T-helper 17 cell (primary cell): ENCODE results near the gene FBXL22. TPM values are rescaled to one million over a fixed set of nuclear protein-coding genes. Genes with fewer than 3 reads are reported as not detected.

Source experiments
- ATAC-seq: fragments of 150-1000 bp; cut with Tn5 transposase; 2 replicates; pipeline ENCODE4 v1.10.0; 2021; ENCODE audit warnings: mild to moderate bottlenecking, moderate library complexity
- DNase-seq, 3 donors: peaks; one replicate each; pipeline versions ENCODE4 v3.0.0 to v3.0.0-alpha.2; 2020 to 2021
- H3K9me3 ChIP-seq: one replicate; pipeline ENCODE4 v1.7.0; 2013; ENCODE audit warnings: low read length, mild to moderate bottlenecking; ENCODE audit not compliant: control insufficient read depth, poor library complexity, severe bottlenecking
- H3K27ac Mint-ChIP-seq: one replicate; pipeline ENCODE4 v1.8.0; 2022; ENCODE audit warnings: mild to moderate bottlenecking, moderate library complexity, mixed read lengths
- H3K27me3 Mint-ChIP-seq: one replicate; pipeline ENCODE4 v1.8.0; 2022; ENCODE audit warnings: mixed read lengths
- H3K36me3 Mint-ChIP-seq: one replicate; pipeline ENCODE4 v1.8.0; 2022; ENCODE audit warnings: low read depth, mixed read lengths
- H3K4me1 Mint-ChIP-seq: one replicate; pipeline ENCODE4 v1.8.0; 2022; ENCODE audit warnings: mild to moderate bottlenecking, mixed read lengths
- H3K4me3 Mint-ChIP-seq: one replicate; pipeline ENCODE4 v1.8.0; 2022; ENCODE audit warnings: mild to moderate bottlenecking, moderate library complexity, mixed read lengths
- total RNA-seq, 4 donors: library from RNA in 2 of 4; stranded (reverse) in 2 of 4; gene quantifications; one replicate each; pipeline ENCODE4 v1.2.3 and lab custom pipeline; 2022 to 2026

The FBXL22 gene
- total RNA-seq, 2 donors from 2014 or later = 0.81 to 1.1 TPM

- no peaks in the 10 kb centered on the region for H3K9me3 ChIP-seq
- H3K4me3 Mint-ChIP-seq = no peak overlapping the region
- no peak for DNase-seq
- no peaks in the 10 kb centered on the region for H3K27me3 Mint-ChIP-seq
- no peak for ATAC-seq
- peak overlapping the region; percentile 73 for H3K27ac Mint-ChIP-seq
- H3K36me3 Mint-ChIP-seq = peaks cover 8% of the 10 kb centered on the region
- peaks cover 15% of the 10 kb centered on the region for H3K4me1 Mint-ChIP-seq
Observed at GRCh38 chr15:63573533-63573932, 23.7 kb upstream of the FBXL22 start.

DNA sequence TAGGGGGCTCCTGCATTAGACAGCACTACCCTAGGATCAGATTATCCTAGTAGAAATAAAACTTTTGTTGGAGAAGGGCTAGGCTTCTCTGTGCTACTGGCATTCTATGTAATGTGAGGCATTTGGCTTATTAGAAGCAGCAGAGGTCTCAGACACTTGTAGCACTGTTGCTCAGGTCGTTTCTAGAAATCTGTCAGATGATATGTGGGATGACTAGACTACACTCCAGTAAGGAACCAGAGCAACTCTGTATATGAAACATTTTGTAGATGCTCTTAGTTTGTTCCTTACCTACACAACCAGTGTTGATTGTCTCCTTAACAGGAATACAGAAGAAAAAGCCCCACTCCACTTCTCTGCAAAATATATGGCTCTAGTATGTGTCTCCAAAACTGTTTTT is 21.9 kb upstream of the FBXL22 start:
- Mint-ChIP-seq H3K27ac (peak overlapping the region; percentile 73), H3K4me3 (no peak overlapping the region), H3K27me3 (no peaks in the 10 kb centered on the region), H3K4me1 (peaks cover 19% of the 10 kb centered on the region), H3K36me3 (peaks cover 11% of the 10 kb centered on the region)
- H3K9me3 ChIP-seq = no peaks in the 10 kb centered on the region
- DNase-seq (no peak), ATAC-seq (peak; percentile 8)

DNA sequence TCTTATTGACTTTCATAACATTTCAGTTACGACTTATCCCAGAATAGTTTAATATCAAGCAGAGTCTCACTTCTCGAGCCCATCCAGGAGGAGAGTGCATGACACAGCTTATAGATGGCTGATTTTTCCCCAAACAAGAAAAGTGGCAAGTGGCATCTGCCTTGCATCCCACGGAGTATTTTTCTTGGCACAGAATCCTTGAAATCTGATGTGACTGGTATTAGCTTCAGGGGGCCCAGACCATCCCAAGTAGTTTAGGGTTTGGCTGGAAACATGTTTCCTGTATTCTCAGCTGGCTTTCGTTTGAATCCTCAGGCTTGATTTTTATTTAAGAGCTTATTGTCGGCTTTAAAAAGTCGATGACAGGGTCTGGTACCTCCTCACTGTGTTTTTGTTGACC is 20.7 kb upstream of the FBXL22 start:
- Mint-ChIP-seq H3K4me1 (peaks cover 18% of the 10 kb centered on the region), H3K36me3 (peaks cover 11% of the 10 kb centered on the region), H3K27me3 (no peaks in the 10 kb centered on the region), H3K27ac (peak overlapping the region; percentile 34), H3K4me3 (no peak overlapping the region)
- no peak for ATAC-seq
- no peak for DNase-seq
- no peaks in the 10 kb centered on the region for H3K9me3 ChIP-seq

DNA sequence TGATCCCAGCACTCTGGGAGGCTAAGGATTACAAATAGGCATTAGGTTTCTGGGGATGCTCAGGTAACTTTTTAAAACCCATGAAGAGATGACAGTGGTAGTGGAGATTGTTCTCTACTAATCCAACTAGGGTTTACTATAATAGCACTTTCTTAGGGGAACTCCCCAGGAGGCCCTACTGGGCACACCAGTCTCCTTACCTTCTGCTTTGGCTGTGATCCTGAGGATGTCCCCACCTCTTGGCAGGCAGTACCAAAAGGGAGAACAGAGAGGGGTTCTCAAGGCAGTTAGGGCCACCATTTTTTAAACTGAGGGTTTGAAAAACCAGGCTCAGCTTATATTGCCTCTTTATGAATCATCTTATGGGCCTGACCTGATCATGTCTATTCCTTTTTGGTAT is 15.0 kb upstream of the FBXL22 start:
- Mint-ChIP-seq H3K4me1 (peaks cover 21% of the 10 kb centered on the region), H3K36me3 (peaks cover 11% of the 10 kb centered on the region), H3K27me3 (no peaks in the 10 kb centered on the region), H3K4me3 (peak overlapping the region; percentile 28), H3K27ac (peak overlapping the region; percentile 37)
- ATAC-seq = peak; percentile 34
- H3K9me3 ChIP-seq = no peaks in the 10 kb centered on the region
- DNase-seq = no peak

DNA sequence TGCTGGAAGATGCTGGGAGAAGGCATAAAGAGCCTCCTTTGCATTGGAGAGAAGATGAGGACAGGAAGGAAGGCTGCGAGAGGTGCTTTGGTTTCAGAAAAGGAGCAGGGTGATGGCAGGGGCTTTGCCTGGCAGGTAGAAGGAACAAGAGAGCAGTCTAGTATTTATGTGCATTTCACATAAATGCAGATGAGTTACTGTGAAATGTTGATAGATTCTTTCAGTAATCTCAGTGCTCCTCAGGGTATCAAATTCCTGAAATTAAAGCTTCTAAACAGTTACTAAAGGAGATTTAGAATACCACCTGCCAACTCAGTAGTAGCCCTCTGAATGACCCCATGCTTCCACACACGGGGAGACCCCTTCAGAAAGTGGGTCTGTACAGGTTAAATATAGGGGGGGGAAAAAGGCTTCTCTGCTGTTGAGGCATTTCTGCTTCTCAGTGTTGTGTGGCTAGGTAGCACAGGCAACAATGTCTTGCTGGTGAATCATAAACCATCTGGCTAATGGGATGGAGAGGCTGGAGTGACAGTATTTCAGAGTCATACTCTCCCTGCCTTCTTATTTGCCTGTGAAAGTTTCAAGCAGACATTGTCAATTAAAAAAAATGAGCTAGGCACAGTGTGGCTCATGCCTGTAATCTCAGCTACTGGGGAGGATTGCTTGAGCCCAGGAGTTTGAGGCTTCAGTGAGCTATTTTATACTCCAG is 14.3 kb upstream of the FBXL22 start:
- Mint-ChIP-seq H3K4me1 (peaks cover 21% of the 10 kb centered on the region), H3K27me3 (no peaks in the 10 kb centered on the region), H3K36me3 (peaks cover 11% of the 10 kb centered on the region), H3K27ac (peak overlapping the region; percentile 37), H3K4me3 (peak overlapping the region; percentile 28)
- DNase-seq (no peak), ATAC-seq (peak; percentile 19)
- H3K9me3 ChIP-seq = no peaks in the 10 kb centered on the region

- Mint-ChIP-seq H3K4me1 (peaks cover 16% of the 10 kb centered on the region), H3K27ac (no peak overlapping the region), H3K4me3 (no peak overlapping the region), H3K36me3 (peaks cover 11% of the 10 kb centered on the region), H3K27me3 (no peaks in the 10 kb centered on the region)
- ATAC-seq = no peak
- no peaks in the 10 kb centered on the region for H3K9me3 ChIP-seq
- no peak for DNase-seq
Observed at GRCh38 chr15:63586790-63587189, 10.4 kb upstream of the FBXL22 start.

- no peak for ATAC-seq
- no peak for DNase-seq
- H3K4me3 Mint-ChIP-seq = no peak overlapping the region
- H3K9me3 ChIP-seq = no peaks in the 10 kb centered on the region
- peaks cover 10% of the 10 kb centered on the region for H3K36me3 Mint-ChIP-seq
- H3K4me1 Mint-ChIP-seq = peaks cover 13% of the 10 kb centered on the region
- H3K27me3 Mint-ChIP-seq = no peaks in the 10 kb centered on the region
- no peak overlapping the region for H3K27ac Mint-ChIP-seq
Observed at GRCh38 chr15:63587527-63587926, 9.7 kb upstream of the FBXL22 start.

GRCh38 chr15:63588826-63589225 is 8.4 kb upstream of the FBXL22 start:
- peaks cover 16% of the 10 kb centered on the region for H3K4me1 Mint-ChIP-seq
- DNase-seq (no peak), ATAC-seq (no peak)
- H3K9me3 ChIP-seq = no peaks in the 10 kb centered on the region
- no peak overlapping the region for H3K4me3 Mint-ChIP-seq
- H3K27me3 Mint-ChIP-seq = no peaks in the 10 kb centered on the region
- peaks cover 8% of the 10 kb centered on the region for H3K36me3 Mint-ChIP-seq
- peak overlapping the region; percentile 21 for H3K27ac Mint-ChIP-seq

- peak overlapping the region; percentile 70 for H3K4me3 Mint-ChIP-seq
- peaks cover 1% of the 10 kb centered on the region for H3K36me3 Mint-ChIP-seq
- no peak for DNase-seq
- H3K27me3 Mint-ChIP-seq = no peaks in the 10 kb centered on the region
- peak; percentile 11 for ATAC-seq
- H3K27ac Mint-ChIP-seq = peak overlapping the region; percentile 91
- peaks cover 43% of the 10 kb centered on the region for H3K4me1 Mint-ChIP-seq
- no peaks in the 10 kb centered on the region for H3K9me3 ChIP-seq
Observed at GRCh38 chr15:63593705-63594671, 3.2 kb upstream of the FBXL22 start.

- Mint-ChIP-seq H3K4me3 (peak overlapping the region; percentile 70), H3K27ac (peak overlapping the region; percentile 91), H3K36me3 (no peaks in the 10 kb centered on the region), H3K27me3 (no peaks in the 10 kb centered on the region), H3K4me1 (peaks cover 46% of the 10 kb centered on the region)
- ATAC-seq (no peak), DNase-seq (no peak)
- no peaks in the 10 kb centered on the region for H3K9me3 ChIP-seq
Observed at GRCh38 chr15:63595065-63595464, 2.1 kb upstream of the FBXL22 start.

DNA sequence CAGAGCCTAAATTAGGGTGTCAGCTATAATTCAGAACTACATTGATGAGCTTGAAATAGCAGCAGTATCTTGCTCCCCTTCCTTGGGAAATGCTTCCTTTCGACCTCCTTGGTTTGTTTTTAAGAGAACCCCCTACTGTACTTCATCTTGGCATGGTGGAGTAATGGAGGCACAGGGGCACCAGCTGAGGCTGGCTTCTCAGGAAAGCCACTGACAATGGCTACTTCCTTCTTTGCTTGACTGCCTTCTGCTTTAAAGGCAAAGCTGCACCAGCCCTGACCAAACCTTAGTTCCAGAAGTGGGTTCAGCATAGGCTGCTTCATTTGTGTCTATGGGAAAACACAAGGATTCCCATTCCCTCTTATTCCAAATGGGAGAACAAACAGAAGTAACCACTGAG is 1.5 kb upstream of the FBXL22 start:
- peak overlapping the region; percentile 70 for H3K4me3 Mint-ChIP-seq
- H3K36me3 Mint-ChIP-seq = no peaks in the 10 kb centered on the region
- no peaks in the 10 kb centered on the region for H3K9me3 ChIP-seq
- ATAC-seq (no peak), DNase-seq (no peak)
- H3K27me3 Mint-ChIP-seq = no peaks in the 10 kb centered on the region
- H3K27ac Mint-ChIP-seq = peak overlapping the region; percentile 91
- peaks cover 47% of the 10 kb centered on the region for H3K4me1 Mint-ChIP-seq

- no peaks in the 10 kb centered on the region for H3K36me3 Mint-ChIP-seq
- H3K27me3 Mint-ChIP-seq = no peaks in the 10 kb centered on the region
- peak overlapping the region; percentile 91 for H3K27ac Mint-ChIP-seq
- no peak for ATAC-seq
- H3K9me3 ChIP-seq = no peaks in the 10 kb centered on the region
- no peak for DNase-seq
- peaks cover 49% of the 10 kb centered on the region for H3K4me1 Mint-ChIP-seq
- no peak overlapping the region for H3K4me3 Mint-ChIP-seq
Observed at GRCh38 chr15:63596676-63597037, 530 bp upstream of the FBXL22 start.

DNA sequence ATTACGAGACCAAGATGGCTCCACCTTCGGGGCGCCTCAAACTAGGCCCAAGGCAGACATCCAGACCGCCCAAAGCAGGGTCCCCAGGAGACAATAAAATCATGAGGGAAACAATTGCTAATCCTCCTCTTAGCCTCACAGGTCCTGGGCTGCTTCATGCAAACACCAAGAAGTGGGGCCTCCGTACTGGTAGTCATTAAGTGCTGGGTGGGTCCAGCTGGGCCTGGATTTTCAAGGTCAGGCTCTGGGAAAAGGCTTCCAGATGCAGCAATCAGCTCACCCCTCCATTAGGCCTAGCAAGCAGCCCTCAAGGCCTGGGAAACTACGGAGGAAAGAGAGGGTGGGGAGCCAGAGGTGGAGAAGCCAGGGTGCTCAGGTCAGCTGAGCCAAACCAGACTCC is 634 bp downstream of the FBXL22 start:
- Mint-ChIP-seq H3K4me3 (no peak overlapping the region), H3K27me3 (no peaks in the 10 kb centered on the region), H3K27ac (no peak overlapping the region), H3K36me3 (no peaks in the 10 kb centered on the region), H3K4me1 (peaks cover 58% of the 10 kb centered on the region)
- no peak for ATAC-seq
- DNase-seq = no peak
- no peaks in the 10 kb centered on the region for H3K9me3 ChIP-seq
